GM10248 (cell line): ENCODE data around the gene OR8G5.

Source experiments
- CTCF ChIA-PET: fragments of 300-600 bp; sonication (Branson Sonifier 250); formaldehyde crosslinking; extraction: SDS; loops from one replicate; lab custom pipeline; 2021; ENCODE audit warnings: antibody characterized with exemption; lab: Yijun Ruan, JAX
- POLR2A ChIA-PET: fragments of 350-650 bp; sonication (Branson Sonifier 250); formaldehyde crosslinking; extraction: SDS; loops from one replicate; lab custom pipeline; 2020; ENCODE audit warnings: antibody characterized with exemption; lab: Yijun Ruan, JAX
- DNase-seq: peaks from one replicate; pipeline ENCODE4 v3.0.0; 2012; ENCODE audit errors: extremely low spot score
- TF ChIP-seq, protein P1 (sequence below): IDR thresholded peaks from 2 replicates; pipeline ENCODE4 v1.5.1; 2012; ENCODE audit warnings: mild to moderate bottlenecking, low read depth; ENCODE audit errors: extremely low read depth, missing control alignments, control extremely low read depth

Gene OR8G5, protein sequence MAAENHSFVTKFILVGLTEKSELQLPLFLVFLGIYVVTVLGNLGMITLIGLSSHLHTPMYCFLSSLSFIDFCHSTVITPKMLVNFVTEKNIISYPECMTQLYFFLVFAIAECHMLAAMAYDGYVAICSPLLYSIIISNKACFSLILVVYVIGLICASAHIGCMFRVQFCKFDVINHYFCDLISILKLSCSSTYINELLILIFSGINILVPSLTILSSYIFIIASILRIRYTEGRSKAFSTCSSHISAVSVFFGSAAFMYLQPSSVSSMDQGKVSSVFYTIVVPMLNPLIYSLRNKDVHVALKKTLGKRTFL

DNA sequence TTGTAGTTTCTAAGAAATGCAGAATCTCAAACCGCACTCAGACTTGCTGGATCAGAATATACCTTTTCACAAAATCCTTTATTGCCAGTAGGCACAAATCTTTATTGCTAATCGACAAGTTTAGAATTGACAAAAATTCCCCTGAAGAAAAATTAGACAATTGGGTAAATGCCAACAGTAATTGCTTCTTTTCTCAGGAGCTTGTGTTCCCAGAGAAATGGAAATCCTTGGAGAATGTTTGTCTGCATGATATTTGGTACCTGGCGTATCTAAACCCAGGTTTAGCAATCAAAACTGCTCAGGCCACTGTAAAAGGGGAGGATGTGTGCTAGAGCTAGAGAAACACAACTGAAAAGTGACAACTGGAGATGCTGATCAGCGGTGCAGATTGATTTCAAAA lies at the start of gene OR8G5:
Gene OR8G5 (plus strand): TSS at position 301 of the 400 bp plus-strand sequence. CDS start 8,556 bp downstream, outside the sequence.
- no peak for DNase-seq
- ChIA-PET CTCF (interaction anchor here (0.8 kb wide), 1 partner anchor 14 kb away, joined by 3 read pairs; no protein-coding TSS in a partner anchor), POLR2A (no interaction called here)
- TF ChIP-seq, protein P1, sequence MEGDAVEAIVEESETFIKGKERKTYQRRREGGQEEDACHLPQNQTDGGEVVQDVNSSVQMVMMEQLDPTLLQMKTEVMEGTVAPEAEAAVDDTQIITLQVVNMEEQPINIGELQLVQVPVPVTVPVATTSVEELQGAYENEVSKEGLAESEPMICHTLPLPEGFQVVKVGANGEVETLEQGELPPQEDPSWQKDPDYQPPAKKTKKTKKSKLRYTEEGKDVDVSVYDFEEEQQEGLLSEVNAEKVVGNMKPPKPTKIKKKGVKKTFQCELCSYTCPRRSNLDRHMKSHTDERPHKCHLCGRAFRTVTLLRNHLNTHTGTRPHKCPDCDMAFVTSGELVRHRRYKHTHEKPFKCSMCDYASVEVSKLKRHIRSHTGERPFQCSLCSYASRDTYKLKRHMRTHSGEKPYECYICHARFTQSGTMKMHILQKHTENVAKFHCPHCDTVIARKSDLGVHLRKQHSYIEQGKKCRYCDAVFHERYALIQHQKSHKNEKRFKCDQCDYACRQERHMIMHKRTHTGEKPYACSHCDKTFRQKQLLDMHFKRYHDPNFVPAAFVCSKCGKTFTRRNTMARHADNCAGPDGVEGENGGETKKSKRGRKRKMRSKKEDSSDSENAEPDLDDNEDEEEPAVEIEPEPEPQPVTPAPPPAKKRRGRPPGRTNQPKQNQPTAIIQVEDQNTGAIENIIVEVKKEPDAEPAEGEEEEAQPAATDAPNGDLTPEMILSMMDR, result no peak

DNA sequence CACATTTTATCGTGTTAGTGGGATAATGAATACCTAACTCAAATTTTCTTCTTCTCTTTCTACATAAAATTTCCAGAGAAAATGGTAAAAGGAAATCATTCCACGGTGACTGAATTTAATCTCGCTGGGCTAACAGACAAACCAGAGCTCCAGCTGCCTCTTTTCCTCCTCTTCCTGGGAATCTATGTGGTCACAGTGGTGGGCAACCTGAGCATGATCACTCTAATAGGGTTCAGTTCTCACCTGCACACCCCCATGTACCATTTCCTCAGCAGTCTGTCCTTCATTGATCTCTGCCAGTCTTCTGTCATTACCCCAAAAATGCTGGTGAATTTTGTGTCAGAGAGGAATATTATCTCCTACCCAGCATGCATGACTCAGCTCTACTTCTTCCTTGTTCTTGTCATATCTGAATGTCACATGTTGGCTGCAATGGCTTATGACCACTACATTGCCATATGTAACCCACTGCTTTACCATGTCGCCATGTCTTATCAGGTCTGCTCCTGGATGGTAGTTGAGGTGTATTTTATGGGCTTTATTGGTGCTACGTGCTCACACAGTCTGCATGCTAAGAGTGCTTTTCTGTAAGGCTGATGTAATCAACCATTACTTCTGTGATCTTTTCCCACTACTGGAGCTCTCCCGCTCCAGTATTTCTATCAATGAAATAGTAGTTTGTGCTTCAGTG lies 48.9 kb upstream of the OR8G5 start:
- TF ChIP-seq, protein P1, result no peak
- CTCF ChIA-PET, result interaction anchor here (0.9 to 4.5 kb wide), 2 partner anchors 13 to 500 kb away, joined by 3 to 17 read pairs; no protein-coding TSS in a partner anchor
- DNase-seq, result no peak
- POLR2A ChIA-PET, result no interaction called here

DNA sequence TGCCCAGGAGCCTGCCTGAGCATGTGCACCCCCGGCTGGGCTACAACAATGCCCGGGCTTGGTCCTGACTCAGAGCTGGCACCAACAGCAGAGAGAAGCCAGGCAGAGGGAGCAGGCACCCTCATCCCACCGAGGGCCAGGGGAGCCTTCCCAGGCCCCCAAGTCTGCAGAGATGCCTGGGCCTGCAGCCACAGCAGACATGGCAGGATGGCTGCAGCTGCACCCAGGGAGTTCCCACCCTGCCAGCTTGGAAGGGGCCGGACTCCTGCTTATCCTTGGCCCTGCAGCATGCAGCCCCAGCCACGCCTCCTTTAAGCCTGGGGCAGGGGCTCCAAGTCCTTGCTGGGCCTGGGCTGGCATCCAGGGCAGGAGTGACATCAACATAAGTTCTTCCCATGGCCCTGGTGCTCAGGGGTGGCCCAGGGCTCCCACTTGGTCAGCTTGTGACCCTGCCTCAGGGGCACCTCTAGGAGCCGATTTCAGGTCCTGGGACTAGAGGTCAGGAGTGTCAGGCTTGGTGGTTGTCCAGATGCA lies 46.3 kb upstream of the OR8G5 start:
- TF ChIP-seq, protein P1, result no peak
- no peak for DNase-seq
- POLR2A ChIA-PET, result no interaction called here
- CTCF ChIA-PET, result interaction anchor here (1.8 to 4.5 kb wide), 2 partner anchors 9 to 16 kb away, joined by 5 to 17 read pairs; no protein-coding TSS in a partner anchor

DNA sequence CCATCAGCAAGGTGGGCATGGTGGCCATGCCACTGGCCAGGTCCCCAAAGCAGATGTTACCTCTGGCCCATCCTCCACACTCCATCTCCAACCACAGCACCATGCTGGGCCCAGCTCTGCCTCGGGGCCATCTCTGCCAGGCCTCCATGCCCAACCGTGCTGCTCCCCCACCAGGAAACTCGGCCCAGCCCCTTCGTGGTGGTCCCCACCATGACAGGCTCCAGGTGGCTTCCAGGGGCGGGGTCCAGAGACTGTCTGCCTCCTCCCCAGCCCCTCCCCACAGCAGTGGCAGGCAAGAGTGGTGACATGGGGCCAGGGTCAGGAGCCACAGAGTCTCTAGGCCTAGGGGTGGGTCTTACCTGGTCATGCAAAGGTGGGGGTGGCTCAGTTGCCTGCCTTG lies 45.8 kb upstream of the OR8G5 start:
- POLR2A ChIA-PET, result no interaction called here
- DNase-seq, result no peak

DNA sequence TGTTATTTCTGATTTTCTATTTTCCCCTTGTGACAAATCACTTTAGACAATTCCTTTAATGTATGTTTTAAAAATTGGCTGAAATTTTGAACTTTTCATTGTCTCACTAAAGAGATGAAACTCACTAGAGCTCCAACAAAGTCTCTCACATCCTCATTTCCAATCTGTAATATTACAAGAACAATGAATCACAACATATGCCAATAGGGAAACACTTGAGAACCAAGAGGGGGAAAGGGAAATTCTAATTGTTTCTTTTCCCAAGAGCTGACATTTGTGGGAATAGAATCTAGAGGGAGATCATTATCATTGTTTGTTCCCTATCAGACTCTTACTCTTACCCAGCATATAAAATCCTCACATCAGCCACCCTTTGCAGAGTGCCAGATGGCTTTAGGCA lies 44.9 kb upstream of the OR8G5 start:
- POLR2A ChIA-PET, result no interaction called here
- CTCF ChIA-PET, result interaction anchor here (1.4 kb wide), 1 partner anchor 30 kb away, joined by 3 read pairs; no protein-coding TSS in a partner anchor
- DNase-seq, result no peak
- TF ChIP-seq, protein P1, result no peak

More for the DNA sequence above, 45.8 kb upstream of the OR8G5 start:
- CTCF ChIA-PET, result interaction anchor here (1.8 kb wide), 1 partner anchor 9 kb away, joined by 5 read pairs; no protein-coding TSS in a partner anchor
- TF ChIP-seq, protein P1, result no peak

DNA sequence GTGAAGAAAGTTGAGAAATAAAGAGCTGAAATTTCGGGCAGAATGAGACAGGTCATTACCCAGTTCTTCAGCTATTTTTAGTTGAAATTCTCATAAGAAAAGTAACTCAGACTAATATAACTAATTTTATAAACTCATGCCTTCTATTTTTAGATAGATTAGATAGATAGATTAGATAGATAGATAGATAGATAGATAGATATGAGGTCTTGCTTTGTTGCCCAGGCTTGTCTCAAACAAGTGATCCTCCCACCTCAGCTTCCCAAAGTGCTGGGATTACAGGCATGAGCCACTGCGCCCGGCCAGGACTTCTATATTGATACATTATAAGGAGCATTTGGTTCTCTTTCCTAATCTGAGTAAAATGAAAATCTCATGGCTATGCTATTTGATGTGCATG lies 42.1 kb upstream of the OR8G5 start:
- ChIA-PET CTCF (no interaction called here), POLR2A (no interaction called here)
- TF ChIP-seq, protein P1, result no peak
- no peak for DNase-seq
